Astrocyte of the spinal cord (primary cell): ENCODE data around the gene FBXO24.
A peak's percentile ranks its signal among the peaks of the same experiment; 100 is the strongest.

ENCODE experiments used
- DNase-seq: peaks from one replicate; pipeline ENCODE4 v3.0.0; 2011; ENCODE audit warnings: low read depth, low spot score
- H3K4me3 ChIP-seq: 2 replicates; pipeline ENCODE4 v1.5.1; 2011; ENCODE audit warnings: low read depth, mild to moderate bottlenecking, low read length, moderate library complexity
- in situ Hi-C: cut with HindIII; loops from 2 replicates; pipeline ENCODE4 v1.10.0; 2017; ENCODE audit warnings: low sequenced_read_pairs
- TF ChIP-seq, protein P1 (sequence below): IDR thresholded peaks from 2 replicates; pipeline ENCODE4 v1.5.1; 2012; ENCODE audit warnings: low read depth, mild to moderate bottlenecking, low read length, inconsistent platforms

FBXO24 gene

DNA sequence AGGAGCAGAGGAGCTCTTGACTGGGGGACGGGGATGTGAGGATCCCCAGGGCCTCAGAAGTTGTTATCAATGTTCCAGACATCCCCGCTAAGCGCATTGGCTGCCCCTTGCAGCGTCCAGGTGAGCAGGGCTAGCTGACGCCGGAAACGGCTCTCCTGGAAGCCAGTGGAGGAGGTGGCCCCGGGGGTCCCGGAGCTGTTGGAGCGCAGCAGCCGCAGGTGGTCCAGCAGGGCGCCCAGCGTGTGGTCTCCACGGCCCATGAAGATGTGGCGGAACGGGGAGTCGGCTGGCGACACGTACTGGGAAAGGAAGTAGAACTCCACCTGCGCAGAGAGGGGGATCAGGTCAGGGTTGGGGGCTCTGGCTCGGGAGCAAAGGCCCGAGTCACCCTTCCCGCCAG lies 34.7 kb downstream of the FBXO24 start:
- no peak for DNase-seq
- in situ Hi-C loops: no loop called here
- TF ChIP-seq, protein P1, sequence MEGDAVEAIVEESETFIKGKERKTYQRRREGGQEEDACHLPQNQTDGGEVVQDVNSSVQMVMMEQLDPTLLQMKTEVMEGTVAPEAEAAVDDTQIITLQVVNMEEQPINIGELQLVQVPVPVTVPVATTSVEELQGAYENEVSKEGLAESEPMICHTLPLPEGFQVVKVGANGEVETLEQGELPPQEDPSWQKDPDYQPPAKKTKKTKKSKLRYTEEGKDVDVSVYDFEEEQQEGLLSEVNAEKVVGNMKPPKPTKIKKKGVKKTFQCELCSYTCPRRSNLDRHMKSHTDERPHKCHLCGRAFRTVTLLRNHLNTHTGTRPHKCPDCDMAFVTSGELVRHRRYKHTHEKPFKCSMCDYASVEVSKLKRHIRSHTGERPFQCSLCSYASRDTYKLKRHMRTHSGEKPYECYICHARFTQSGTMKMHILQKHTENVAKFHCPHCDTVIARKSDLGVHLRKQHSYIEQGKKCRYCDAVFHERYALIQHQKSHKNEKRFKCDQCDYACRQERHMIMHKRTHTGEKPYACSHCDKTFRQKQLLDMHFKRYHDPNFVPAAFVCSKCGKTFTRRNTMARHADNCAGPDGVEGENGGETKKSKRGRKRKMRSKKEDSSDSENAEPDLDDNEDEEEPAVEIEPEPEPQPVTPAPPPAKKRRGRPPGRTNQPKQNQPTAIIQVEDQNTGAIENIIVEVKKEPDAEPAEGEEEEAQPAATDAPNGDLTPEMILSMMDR: no peak
- H3K4me3 ChIP-seq: no peak overlapping the region

GRCh38 chr7:100621554-100621953 lies 35.4 kb downstream of the FBXO24 start:
- in situ Hi-C loops: no loop called here
- H3K4me3 ChIP-seq: no peak overlapping the region
- DNase-seq: no peak
- TF ChIP-seq, protein P1: no peak

DNA sequence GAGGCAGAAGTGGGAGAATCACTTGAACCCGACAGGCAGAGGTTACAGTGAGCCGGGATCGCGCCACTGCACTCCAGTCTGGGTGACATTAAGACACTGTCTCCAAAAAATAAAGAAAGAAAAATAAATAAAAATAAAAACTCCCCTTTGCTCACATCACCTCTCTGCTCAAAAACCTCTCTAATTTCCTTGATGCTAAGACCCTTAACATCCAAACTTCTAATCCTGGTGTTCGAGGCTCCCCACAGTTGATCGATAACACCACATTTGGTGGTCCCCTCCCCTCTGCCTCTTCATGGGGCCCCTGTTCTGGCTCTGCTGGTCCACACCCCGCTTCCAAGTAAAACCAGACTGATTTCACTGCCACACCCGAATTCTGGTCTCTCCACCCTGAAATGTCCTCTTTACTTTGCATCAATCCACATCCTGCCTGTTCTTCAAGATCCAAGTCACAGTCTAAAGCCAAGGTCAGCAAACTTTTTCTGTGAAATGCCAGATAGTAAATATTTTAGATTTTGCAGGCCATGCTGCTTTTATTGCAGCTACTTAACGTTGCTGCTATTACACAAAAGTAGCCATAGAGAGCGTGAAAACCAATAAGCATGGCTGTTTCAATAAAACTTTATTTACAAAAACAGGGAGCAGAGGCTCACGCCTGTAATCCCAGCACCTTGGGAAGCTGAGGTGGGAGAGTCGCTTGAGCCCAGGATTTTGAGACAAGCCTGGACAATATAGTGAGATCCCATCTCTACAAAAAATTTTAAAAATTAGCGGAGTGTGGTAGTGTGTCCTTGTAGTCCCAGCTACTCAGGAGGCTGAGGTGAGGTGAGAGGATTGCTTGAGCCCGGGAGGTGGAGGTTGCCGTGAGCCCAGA lies 38.1 kb downstream of the FBXO24 start:
- TF ChIP-seq, protein P1: no peak
- no peak for DNase-seq
- H3K4me3 ChIP-seq: no peak overlapping the region
- in situ Hi-C loops: no loop called here

GRCh38 chr7:100626055-100626454 lies 39.9 kb downstream of the FBXO24 start:
- no peak overlapping the region for H3K4me3 ChIP-seq
- TF ChIP-seq, protein P1: no peak
- no peak for DNase-seq
- in situ Hi-C loops: no loop called here

DNA sequence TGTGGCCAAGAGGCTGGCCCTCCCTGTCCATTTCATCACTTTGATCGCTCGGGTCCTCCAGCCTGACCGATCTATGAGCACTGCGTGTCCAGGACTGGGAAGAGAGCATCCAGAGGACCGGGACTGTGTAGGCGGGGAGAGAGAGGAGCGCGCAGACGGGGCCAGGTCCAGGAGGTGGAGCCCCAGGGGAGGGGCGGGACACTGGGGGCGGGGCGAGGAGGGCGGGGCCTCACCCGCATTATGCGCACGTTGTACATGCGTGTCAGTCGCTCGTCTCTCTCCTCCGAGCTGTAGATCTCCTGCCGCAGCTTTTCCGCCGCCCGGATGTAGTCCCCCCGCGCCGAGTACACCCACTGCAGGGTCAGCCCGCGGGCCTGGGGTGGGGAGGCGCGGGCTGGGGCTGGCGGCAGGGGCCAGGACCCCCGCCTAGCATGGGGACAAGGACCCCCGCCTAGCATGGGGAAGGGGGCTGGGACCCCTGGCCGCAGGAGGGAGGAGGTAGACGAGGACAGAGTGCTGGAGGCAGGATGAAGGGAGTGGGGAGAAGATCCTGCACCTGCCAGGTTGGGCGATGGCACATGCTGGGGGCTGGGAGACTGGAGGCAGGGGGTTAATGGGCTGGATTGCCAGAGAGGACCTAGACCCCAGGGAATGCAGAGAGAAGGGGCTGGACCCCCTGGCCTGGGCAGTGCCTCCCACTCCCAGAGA lies 40.6 kb downstream of the FBXO24 start:
- in situ Hi-C loops: no loop called here
- peak; percentile 73 for DNase-seq
- TF ChIP-seq, protein P1: no peak
- H3K4me3 ChIP-seq: peak overlapping the region; percentile 13

DNA sequence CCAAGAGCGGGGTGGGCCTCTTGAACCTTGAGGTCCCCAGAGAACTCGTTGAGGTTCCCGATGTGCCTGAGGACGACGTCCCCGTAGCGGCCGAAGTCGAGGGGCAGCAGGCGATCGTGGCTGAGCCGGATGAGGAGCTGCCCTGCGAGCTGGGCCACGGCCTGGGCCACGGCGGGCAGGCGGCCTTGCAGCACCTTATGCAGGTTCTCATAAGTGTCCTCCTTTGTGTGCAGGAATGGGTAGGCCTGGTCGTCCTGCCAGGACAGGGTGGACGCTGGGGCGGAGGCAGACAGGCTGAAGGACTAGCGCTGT lies 41.1 kb downstream of the FBXO24 start:
- H3K4me3 ChIP-seq: no peak overlapping the region
- DNase-seq: no peak
- in situ Hi-C loops: no loop called here
- TF ChIP-seq, protein P1: no peak
